Smooth muscle cell (in vitro differentiated cells): ENCODE data around the gene TPSD1. TPM values are rescaled to one million over a fixed set of nuclear protein-coding genes. Genes with fewer than 3 reads are reported as not detected.

Source experiments
- DNase-seq: peaks from one replicate; lab custom pipeline; 2025; ENCODE audit not compliant: unreplicated experiment; lab: John Stamatoyannopoulos, UW
- H2AFZ ChIP-seq: fragments of 200-600 bp; sonication (generic); 2 replicates; pipeline ENCODE4 v1.6.0; 2016; ENCODE audit warnings: antibody characterized with exemption, low read depth, mild to moderate bottlenecking
- H3F3A ChIP-seq: fragments of 200-600 bp; sonication (generic); 2 replicates; pipeline ENCODE4 v1.6.0; 2017; ENCODE audit warnings: antibody characterized with exemption, low read depth
- H3K27ac ChIP-seq: fragments of 200-600 bp; sonication (generic); 2 replicates; pipeline ENCODE4 v1.5.1; 2016; ENCODE audit warnings: low read depth, mild to moderate bottlenecking
- H3K27me3 ChIP-seq: fragments of 200-600 bp; sonication (generic); 2 replicates; pipeline ENCODE4 v1.6.1; 2016; ENCODE audit warnings: low read depth, mild to moderate bottlenecking
- H3K36me3 ChIP-seq: fragments of 200-600 bp; sonication (generic); 2 replicates; pipeline ENCODE4 v1.5.1; 2016; ENCODE audit warnings: low read depth
- H3K4me1 ChIP-seq: fragments of 200-600 bp; sonication (generic); 2 replicates; pipeline ENCODE4 v1.5.1; 2016; ENCODE audit warnings: low read depth
- H3K4me2 ChIP-seq: fragments of 200-600 bp; sonication (generic); 2 replicates; pipeline ENCODE4 v1.6.0; 2016; ENCODE audit warnings: mild to moderate bottlenecking
- H3K4me3 ChIP-seq: fragments of 200-600 bp; sonication (generic); 2 replicates; pipeline ENCODE4 v1.5.1; 2016; ENCODE audit warnings: mild to moderate bottlenecking
- H3K79me2 ChIP-seq: fragments of 200-600 bp; sonication (generic); 2 replicates; pipeline ENCODE4 v1.6.0; 2016; ENCODE audit warnings: low read depth, mild to moderate bottlenecking
- H3K9ac ChIP-seq: fragments of 200-600 bp; sonication (generic); 2 replicates; pipeline ENCODE4 v1.6.0; 2016; ENCODE audit warnings: low read depth
- H3K9me3 ChIP-seq: fragments of 200-600 bp; sonication (generic); replicated peaks from 2 replicates; pipeline ENCODE4 v1.5.1; 2016; ENCODE audit warnings: low read depth
- H4K20me1 ChIP-seq: fragments of 200-600 bp; sonication (generic); 2 replicates; pipeline ENCODE4 v1.6.0; 2016; ENCODE audit warnings: low read depth
- WGBS: methylation state at CpG from one replicate; pipeline ENCODE4 v1.1.7; 2016; ENCODE audit warnings: low lambda C conversion rate; 5-methylcytosine and 5-hydroxymethylcytosine counted together
- polyA plus RNA-seq: library from polyadenylated mRNA; unstranded; fragments of >200 nt; fragmentation: Nextera tagmentation; extraction: Ambion mirVana; gene quantifications from 2 replicates; pipeline ENCODE4 v1.2.1, GENCODE V29; 2016
- total RNA-seq: library from RNA; depleted of rRNA; stranded (reverse); fragments of >200 nt; gene quantifications from 2 replicates; pipeline ENCODE4 v1.2.3, GENCODE V29; 2014
- TF ChIP-seq, protein P1 (sequence below): fragments of 200-600 bp; sonication (generic); IDR thresholded peaks from 2 replicates; pipeline ENCODE4 v1.5.1; 2017; ENCODE audit warnings: borderline replicate concordance, mild to moderate bottlenecking, antibody characterized with exemption; ENCODE audit not compliant: insufficient read depth, poor library complexity, severe bottlenecking

Gene TPSD1
- total and polyA plus RNA-seq, 2 experiments from 2014 or later = not detected

DNA sequence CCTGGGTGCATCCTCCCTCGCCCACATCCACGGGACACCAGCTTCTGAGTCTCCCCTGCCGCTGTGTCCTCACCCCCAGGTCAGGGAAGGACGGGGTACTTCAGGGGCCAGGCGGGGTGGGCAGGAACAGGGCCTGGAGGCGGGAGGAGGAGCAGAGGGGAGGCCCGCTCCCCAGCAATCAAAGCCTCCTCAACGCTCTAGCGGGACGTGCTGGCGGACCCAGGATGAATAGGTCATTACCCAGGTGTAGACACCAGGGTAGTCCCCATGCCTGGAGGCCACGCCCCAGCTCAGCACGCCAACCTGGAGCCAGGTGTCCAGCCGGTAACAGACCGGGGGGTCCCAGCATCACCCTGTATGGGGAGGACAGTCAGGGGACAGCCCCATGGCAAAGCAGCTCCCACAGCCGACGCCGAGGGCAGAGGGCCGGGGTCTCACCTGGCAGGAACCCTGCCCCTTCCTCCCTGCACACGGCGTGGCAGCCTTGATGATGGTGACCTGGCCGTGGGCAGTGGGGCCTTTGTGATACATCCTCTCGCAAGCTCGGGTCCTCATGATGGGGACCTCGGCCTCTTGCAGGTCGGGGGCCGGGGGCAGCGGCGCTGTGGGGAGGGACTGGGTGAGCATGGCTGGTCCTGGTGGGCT lies 24.2 kb downstream of the TPSD1 start:
- Histone ChIP-seq H3K27me3 (no peaks in the 10 kb centered on the region), H2AFZ (no peak overlapping the region), H3K9ac (no peak overlapping the region), H3K27ac (no peak overlapping the region), H3K4me2 (no peak overlapping the region), H3K4me1 (peaks cover 5% of the 10 kb centered on the region), H3K36me3 (no peaks in the 10 kb centered on the region), H4K20me1 (no peaks in the 10 kb centered on the region), H3F3A (no peaks in the 10 kb centered on the region), H3K79me2 (no peaks in the 10 kb centered on the region), H3K9me3 (no peaks in the 10 kb centered on the region), H3K4me3 (no peak overlapping the region)
- 94% methylated on average over 28 of the region's 29 CpGs for WGBS
- DNase-seq = no peak
- TF ChIP-seq, protein P1, sequence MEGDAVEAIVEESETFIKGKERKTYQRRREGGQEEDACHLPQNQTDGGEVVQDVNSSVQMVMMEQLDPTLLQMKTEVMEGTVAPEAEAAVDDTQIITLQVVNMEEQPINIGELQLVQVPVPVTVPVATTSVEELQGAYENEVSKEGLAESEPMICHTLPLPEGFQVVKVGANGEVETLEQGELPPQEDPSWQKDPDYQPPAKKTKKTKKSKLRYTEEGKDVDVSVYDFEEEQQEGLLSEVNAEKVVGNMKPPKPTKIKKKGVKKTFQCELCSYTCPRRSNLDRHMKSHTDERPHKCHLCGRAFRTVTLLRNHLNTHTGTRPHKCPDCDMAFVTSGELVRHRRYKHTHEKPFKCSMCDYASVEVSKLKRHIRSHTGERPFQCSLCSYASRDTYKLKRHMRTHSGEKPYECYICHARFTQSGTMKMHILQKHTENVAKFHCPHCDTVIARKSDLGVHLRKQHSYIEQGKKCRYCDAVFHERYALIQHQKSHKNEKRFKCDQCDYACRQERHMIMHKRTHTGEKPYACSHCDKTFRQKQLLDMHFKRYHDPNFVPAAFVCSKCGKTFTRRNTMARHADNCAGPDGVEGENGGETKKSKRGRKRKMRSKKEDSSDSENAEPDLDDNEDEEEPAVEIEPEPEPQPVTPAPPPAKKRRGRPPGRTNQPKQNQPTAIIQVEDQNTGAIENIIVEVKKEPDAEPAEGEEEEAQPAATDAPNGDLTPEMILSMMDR = no peak

DNA sequence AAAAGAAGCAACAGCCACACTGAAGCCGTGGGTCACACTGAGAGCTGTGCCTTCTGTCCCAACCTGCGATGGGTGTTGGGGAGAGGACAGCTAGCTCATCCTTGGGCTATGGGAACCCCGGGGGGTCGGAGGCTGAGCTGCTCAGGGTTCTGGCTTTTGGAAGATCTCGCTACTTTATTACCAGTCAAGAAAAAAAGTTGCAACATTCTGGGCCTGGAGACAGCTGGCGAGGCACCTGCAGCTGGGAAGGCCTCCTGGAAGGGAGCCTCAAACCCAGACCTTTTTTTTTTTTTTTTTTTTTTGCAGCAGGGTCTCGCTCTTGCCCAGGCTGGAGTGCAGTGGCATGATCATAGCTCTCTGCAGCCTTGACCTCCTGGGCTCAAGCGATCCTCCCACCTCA lies 24.9 kb downstream of the TPSD1 start:
- Histone ChIP-seq H3K79me2 (no peaks in the 10 kb centered on the region), H3K9me3 (no peaks in the 10 kb centered on the region), H3K9ac (no peak overlapping the region), H2AFZ (no peak overlapping the region), H3K4me2 (no peak overlapping the region), H3K4me1 (peaks cover 5% of the 10 kb centered on the region), H3F3A (no peaks in the 10 kb centered on the region), H3K27ac (no peak overlapping the region), H3K36me3 (no peaks in the 10 kb centered on the region), H3K27me3 (no peaks in the 10 kb centered on the region), H4K20me1 (no peaks in the 10 kb centered on the region), H3K4me3 (no peak overlapping the region)
- DNase-seq = no peak
- WGBS = 87% methylated on average over 8 of the region's 8 CpGs
- TF ChIP-seq, protein P1 = no peak

DNA sequence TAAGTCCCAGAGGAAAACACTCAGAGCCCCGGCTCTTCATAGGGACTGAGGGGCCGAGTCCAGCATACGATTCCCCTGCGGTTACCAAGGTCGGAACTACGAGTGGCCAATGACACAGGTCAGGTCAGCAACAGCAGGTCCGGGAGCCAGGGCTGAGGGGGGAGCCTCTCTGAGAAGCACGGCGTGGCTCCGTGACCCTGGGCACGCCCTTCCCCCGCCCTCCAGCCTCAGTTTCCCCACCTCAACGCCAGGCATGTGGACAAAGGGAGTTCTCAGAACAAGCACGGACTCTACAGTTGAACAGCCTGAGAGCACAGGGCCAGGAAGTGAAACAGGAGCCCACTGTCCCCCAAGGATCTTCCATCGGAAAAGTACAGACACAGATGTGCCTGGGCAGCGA lies 25.6 kb downstream of the TPSD1 start:
- no peaks in the 10 kb centered on the region for H3K36me3 ChIP-seq

More for the DNA sequence above, 25.6 kb downstream of the TPSD1 start:
- H3K4me3 ChIP-seq = no peak overlapping the region
- no peaks in the 10 kb centered on the region for H4K20me1 ChIP-seq
- H3K4me2 ChIP-seq = no peak overlapping the region
- no peak overlapping the region for H3K27ac ChIP-seq
- no peaks in the 10 kb centered on the region for H3K27me3 ChIP-seq
- H3K4me1 ChIP-seq = peaks cover 5% of the 10 kb centered on the region
- H2AFZ ChIP-seq = no peak overlapping the region
- H3K9me3 ChIP-seq = no peaks in the 10 kb centered on the region
- no peaks in the 10 kb centered on the region for H3F3A ChIP-seq
- no peaks in the 10 kb centered on the region for H3K79me2 ChIP-seq
- no peak overlapping the region for H3K9ac ChIP-seq
- TF ChIP-seq, protein P1 = no peak
- 94% methylated on average over 16 of the region's 16 CpGs for WGBS
- no peak for DNase-seq
